HG03521 (cell line): ENCODE measurements around the gene PM20D1.
A peak's percentile ranks its signal among the peaks of the same experiment; 100 is the strongest.
"Not testable (repeated sequence)": the region's sequence is repeated elsewhere in the genome, so short reads cannot be mapped to it uniquely, and the experiment has no call there.

ENCODE experiments used
- ATAC-seq: cut with Tn5 transposase; IDR thresholded peaks from one replicate; pipeline ENCODE4 v1.9.1; 2021; ENCODE audit warnings: mild to moderate bottlenecking, moderate library complexity; ENCODE audit not compliant: unreplicated experiment

Gene PM20D1

GRCh38 chr1:205849619-205850355 is at the start of gene PM20D1:
PM20D1 (minus strand) TSS chr1:205850132; CDS start chr1:205850072, 60 bp downstream.
- ATAC-seq: peak; percentile 97

- no peak for ATAC-seq
Observed at GRCh38 chr1:205896351-205896750, 46.4 kb upstream of the PM20D1 start.

GRCh38 chr1:205894119-205894518 is 44.2 kb upstream of the PM20D1 start:
- not testable (repeated sequence) for ATAC-seq

GRCh38 chr1:205892175-205892574 is 42.2 kb upstream of the PM20D1 start:
- ATAC-seq: not testable (repeated sequence)

- not testable (repeated sequence) for ATAC-seq
Observed at GRCh38 chr1:205891481-205891880, 41.5 kb upstream of the PM20D1 start.

GRCh38 chr1:205890631-205891030 is 40.7 kb upstream of the PM20D1 start:
- ATAC-seq: not testable (repeated sequence)

GRCh38 chr1:205889706-205890105 is 39.8 kb upstream of the PM20D1 start:
- ATAC-seq: not testable (repeated sequence)

GRCh38 chr1:205889006-205889405 is 39.1 kb upstream of the PM20D1 start:
- ATAC-seq: not testable (repeated sequence)

- no peak for ATAC-seq
Observed at GRCh38 chr1:205883792-205884191, 33.9 kb upstream of the PM20D1 start.

- no peak for ATAC-seq
Observed at GRCh38 chr1:205880923-205881322, 31.0 kb upstream of the PM20D1 start.

GRCh38 chr1:205879974-205880373 is 30.0 kb upstream of the PM20D1 start:
- ATAC-seq: no peak

- no peak for ATAC-seq
Observed at GRCh38 chr1:205878026-205878425, 28.1 kb upstream of the PM20D1 start.

GRCh38 chr1:205873148-205873547 is 23.2 kb upstream of the PM20D1 start:
- not testable (repeated sequence) for ATAC-seq

- no peak for ATAC-seq
Observed at GRCh38 chr1:205870236-205870635, 20.3 kb upstream of the PM20D1 start.

- no peak for ATAC-seq
Observed at GRCh38 chr1:205861540-205861939, 11.6 kb upstream of the PM20D1 start.

GRCh38 chr1:205858141-205858961 is 8.4 kb upstream of the PM20D1 start:
- no peak for ATAC-seq

- ATAC-seq: not testable (repeated sequence)
Observed at GRCh38 chr1:205857501-205857900, 7.6 kb upstream of the PM20D1 start.

GRCh38 chr1:205856433-205856832 is 6.5 kb upstream of the PM20D1 start:
- no peak for ATAC-seq

- no peak for ATAC-seq
Observed at GRCh38 chr1:205852969-205853368, 3.0 kb upstream of the PM20D1 start.

- no peak for ATAC-seq
Observed at GRCh38 chr1:205851993-205852392, 2.1 kb upstream of the PM20D1 start.

- ATAC-seq: no peak
Observed at GRCh38 chr1:205843036-205843859, 6.7 kb downstream of the PM20D1 start.
